Panc1 (cell line): ENCODE results near the gene RABGAP1L. TPM values are rescaled to one million over a fixed set of nuclear protein-coding genes. Genes with fewer than 3 reads are reported as not detected.

Experiments used
- ATAC-seq: fragments of 200-7000 bp; cut with Tn5 transposase; 2 replicates; pipeline ENCODE4 v1.9.1; 2020; ENCODE audit warnings: mild to moderate bottlenecking, moderate library complexity
- BruUV-seq: library from RNA; stranded (reverse); fragments of 400-500 nt; replicated peaks from 2 replicates; lab custom pipeline; 2021; lab: Mats Ljungman, UMichigan
- CTCF ChIA-PET: fragments of 300-600 bp; sonication (Branson Sonifier 250); formaldehyde crosslinking; loops from one replicate; lab custom pipeline; 2022; ENCODE audit warnings: antibody characterized with exemption; lab: Charles Lee
- POLR2A ChIA-PET: fragments of 300-600 bp; sonication (Branson Sonifier 250); formaldehyde crosslinking; loops from one replicate; lab custom pipeline; 2022; ENCODE audit warnings: antibody characterized with exemption; lab: Charles Lee
- DNase-seq: peaks from one replicate; pipeline ENCODE4 v3.0.0-alpha.2; 2010; ENCODE audit warnings: low read depth, low spot score
- H3K27ac ChIP-seq: 2 replicates; pipeline ENCODE4 v1.5.1; 2011; ENCODE audit warnings: mild to moderate bottlenecking, low read length, inconsistent platforms
- H3K27me3 ChIP-seq: fragments of 200-500 bp; sonication (Bioruptor generic); 2 replicates; pipeline ENCODE4 v1.6.0; 2014; ENCODE audit warnings: low read length, inconsistent platforms; ENCODE audit not compliant: control insufficient read depth, insufficient read depth
- H3K36me3 ChIP-seq: fragments of 200-500 bp; sonication (Bioruptor generic); 2 replicates; pipeline ENCODE4 v1.5.1; 2014; ENCODE audit warnings: inconsistent platforms, mild to moderate bottlenecking, low read length, moderate library complexity; ENCODE audit not compliant: control insufficient read depth, insufficient read depth
- H3K4me1 ChIP-seq: 2 replicates; pipeline ENCODE4 v1.5.1; 2011; ENCODE audit warnings: inconsistent platforms, mild to moderate bottlenecking, low read length, moderate library complexity; ENCODE audit not compliant: control insufficient read depth, insufficient read depth
- H3K4me3 ChIP-seq, 2 experiments: 2 replicates each; pipeline ENCODE4 v1.5.1; 2011 to 2012; ENCODE audit warnings: low read depth in 2 of 2, low read length in 2 of 2, mild to moderate bottlenecking in 2 of 2, inconsistent platforms in 1 of 2, moderate library complexity in 1 of 2
- H3K9me3 ChIP-seq: fragments of 200-500 bp; sonication (Bioruptor generic); 2 replicates; pipeline ENCODE4 v1.5.1; 2014; ENCODE audit warnings: low read depth, mild to moderate bottlenecking, inconsistent platforms, low read length, moderate library complexity; ENCODE audit not compliant: control insufficient read depth, insufficient read depth
- CTCF ChIP-seq: fragments of 450-650 bp; IDR thresholded peaks from 2 replicates; pipeline ENCODE4 v1.5.1; 2017; ENCODE audit warnings: mild to moderate bottlenecking
- POLR2AphosphoS5 ChIP-seq: IDR thresholded peaks from 2 replicates; pipeline ENCODE4 v1.6.1; 2012; ENCODE audit warnings: mild to moderate bottlenecking, low read depth, low read length, moderate library complexity
- REST ChIP-seq, 2 experiments: IDR thresholded peaks; 2 replicates each; pipeline ENCODE4 v1.6.1; 2011 to 2012; ENCODE audit warnings: low read depth in 2 of 2, control low read depth in 1 of 2, low read length in 1 of 2, mild to moderate bottlenecking in 1 of 2, moderate library complexity in 1 of 2; ENCODE audit not compliant: insufficient read depth in 1 of 2
- SIN3A ChIP-seq: IDR thresholded peaks from 2 replicates; pipeline ENCODE4 v1.6.1; 2012; ENCODE audit warnings: low read depth, mild to moderate bottlenecking, low read length, moderate library complexity, borderline replicate concordance; ENCODE audit not compliant: insufficient read depth
- TCF7L2 ChIP-seq: IDR thresholded peaks from 2 replicates; pipeline ENCODE4 v1.6.1; 2011; ENCODE audit warnings: mild to moderate bottlenecking, low read depth, low read length, inconsistent platforms
- in situ Hi-C: cut with HindIII; loops from 2 replicates; pipeline ENCODE4 v1.10.0; 2016; ENCODE audit warnings: low sequenced_read_pairs, low pct_unique_long_range_greater_than_20kb
- intact Hi-C: fragments of 100-400 bp; cut with micrococcal nuclease; formaldehyde crosslinking; loops from one replicate; pipeline ENCODE4 v1.10.0; 2022; ENCODE audit not compliant: unreplicated experiment
- total RNA-seq: library from RNA; stranded (reverse); gene quantifications from one replicate; pipeline ENCODE4 v1.2.1, GENCODE V29; 2021; ENCODE audit not compliant: unreplicated experiment

RABGAP1L gene
- total RNA-seq, 1 experiment from 2014 or later = 37.0 TPM

- CTCF ChIA-PET = no interaction called here
Observed at GRCh38 chr1:174367892-174368291, 208.6 kb downstream of the RABGAP1L start.

GRCh38 chr1:174376030-174376429 lies 216.7 kb downstream of the RABGAP1L start:
- TF ChIP-seq TCF7L2 (no peak), SIN3A (no peak), CTCF (no peak), POLR2AphosphoS5 (no peak)
- DNase-seq (no peak), ATAC-seq (no peak)
- no peaks in the 10 kb centered on the region for H3K9me3 ChIP-seq
- H3K4me1 ChIP-seq = no peaks in the 10 kb centered on the region
- no peak overlapping the region for H3K27ac ChIP-seq
- in situ Hi-C loops = no loop called here
- ChIA-PET CTCF (no interaction called here), POLR2A (no interaction called here)
- H3K36me3 ChIP-seq = no peaks in the 10 kb centered on the region
- H3K27me3 ChIP-seq = no peaks in the 10 kb centered on the region
- no peak overlapping the region for H3K4me3 ChIP-seq
- BruUV-seq = no TSS peak
- intact Hi-C loops = no loop called here

More at GRCh38 chr1:174367892-174368291, 208.6 kb downstream of the RABGAP1L start:
- intact Hi-C loops (no loop called here), in situ Hi-C loops (no loop called here)
- H3K27me3 ChIP-seq = no peaks in the 10 kb centered on the region
- no peaks in the 10 kb centered on the region for H3K4me1 ChIP-seq
- TF ChIP-seq REST (IDR thresholded peaks at IDR 0.05; ENCODE audit: insufficient read depth in 1 of 2, low read depth in 2 of 2, low read length in 1 of 2) = no peak
- TF ChIP-seq TCF7L2 = no peak
- no peak for TF ChIP-seq POLR2AphosphoS5
- TF ChIP-seq SIN3A = no peak
- no peaks in the 10 kb centered on the region for H3K9me3 ChIP-seq
- POLR2A ChIA-PET = no interaction called here
- H3K36me3 ChIP-seq = no peaks in the 10 kb centered on the region
- no peak for ATAC-seq
- no TSS peak for BruUV-seq
- no peak overlapping the region for H3K4me3 ChIP-seq
- no peak overlapping the region for H3K27ac ChIP-seq
- DNase-seq = no peak

GRCh38 chr1:174391716-174392115 lies 232.4 kb downstream of the RABGAP1L start:
- no peak for ATAC-seq
- no peak for DNase-seq
- H3K4me3 ChIP-seq = no peak overlapping the region

More at GRCh38 chr1:174391716-174392115, 232.4 kb downstream of the RABGAP1L start:
- no TSS peak for BruUV-seq
- no peaks in the 10 kb centered on the region for H3K27me3 ChIP-seq
- H3K4me1 ChIP-seq = no peaks in the 10 kb centered on the region
- intact Hi-C loops (no loop called here), in situ Hi-C loops (no loop called here)
- H3K27ac ChIP-seq = no peak overlapping the region
- POLR2A ChIA-PET = no interaction called here
- TF ChIP-seq POLR2AphosphoS5 (no peak), CTCF (no peak), SIN3A (no peak), TCF7L2 (no peak), REST (IDR thresholded peaks at IDR 0.05; ENCODE audit: insufficient read depth in 1 of 2, low read depth in 2 of 2, low read length in 1 of 2) (no peak)
- no peaks in the 10 kb centered on the region for H3K9me3 ChIP-seq
- CTCF ChIA-PET = no interaction called here
- no peaks in the 10 kb centered on the region for H3K36me3 ChIP-seq
